Measurements from ENCODE around the gene AKT2.

Gene AKT2

DNA sequence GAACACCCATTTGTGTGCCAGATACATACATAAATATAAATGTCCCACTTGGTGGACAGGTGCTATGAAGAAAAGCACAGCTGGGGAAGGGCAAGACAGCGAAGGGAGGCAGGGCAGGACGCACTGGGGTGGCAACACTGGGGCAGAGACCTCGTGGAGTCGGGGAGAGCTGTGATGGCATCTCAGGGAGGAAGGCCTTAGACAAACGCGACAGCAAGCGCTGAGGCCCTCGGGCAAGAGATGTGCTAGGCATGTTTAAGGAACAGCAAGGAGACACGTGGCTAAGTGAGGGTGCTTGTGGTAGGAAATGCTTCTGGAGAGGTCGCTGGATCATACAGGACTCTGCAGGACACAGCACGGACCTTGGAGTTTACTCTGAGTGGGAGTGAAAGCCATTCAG lies 35.4 kb downstream of the AKT2 start:
- no peak for DNase-seq

DNA sequence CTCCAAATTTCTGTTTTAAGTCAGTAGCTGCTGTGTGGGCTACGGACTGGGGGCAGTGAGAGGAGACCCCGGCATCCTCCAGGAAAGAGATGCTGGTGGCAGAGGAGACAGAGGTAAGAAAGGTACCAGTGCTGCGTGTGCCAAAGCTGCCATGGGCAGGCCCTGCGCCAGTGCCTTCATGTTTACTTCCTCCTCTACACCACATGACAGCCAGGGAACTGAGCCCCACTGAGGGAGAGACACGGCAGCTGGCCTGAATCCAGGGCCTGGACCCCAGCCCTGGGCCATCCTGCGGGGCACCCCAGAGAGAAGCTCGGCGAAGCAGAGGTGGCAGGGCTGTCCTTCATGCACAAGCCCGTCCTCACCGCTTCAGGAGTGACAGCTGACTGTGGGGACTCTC lies 35.9 kb downstream of the AKT2 start:
- no peak for DNase-seq

DNA sequence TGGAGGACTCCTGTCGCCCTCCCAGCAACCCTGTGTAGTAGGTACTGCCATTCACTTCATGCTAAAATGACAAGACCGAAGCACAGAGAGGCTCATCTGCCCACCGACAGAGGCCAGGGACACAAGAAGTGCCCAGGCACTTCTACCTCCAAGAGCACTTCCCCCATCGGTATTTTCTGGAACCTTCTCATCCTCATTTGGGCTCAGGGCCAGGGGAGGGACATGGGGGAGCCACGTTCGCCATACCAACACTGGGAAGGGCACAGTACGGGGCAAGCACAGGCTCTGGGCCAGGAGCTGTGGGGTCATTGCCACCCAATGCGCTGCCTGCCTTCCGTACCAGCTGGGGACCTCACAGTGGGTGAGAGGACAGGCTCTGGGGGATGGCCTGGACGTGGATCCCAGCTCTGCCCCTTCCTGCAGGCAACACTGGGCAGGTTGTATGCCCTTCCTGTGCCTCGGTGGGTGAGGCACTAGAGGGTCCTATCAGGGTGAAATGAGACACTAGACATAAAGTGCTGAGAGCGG lies 37.3 kb downstream of the AKT2 start:
- no peak for DNase-seq

DNA sequence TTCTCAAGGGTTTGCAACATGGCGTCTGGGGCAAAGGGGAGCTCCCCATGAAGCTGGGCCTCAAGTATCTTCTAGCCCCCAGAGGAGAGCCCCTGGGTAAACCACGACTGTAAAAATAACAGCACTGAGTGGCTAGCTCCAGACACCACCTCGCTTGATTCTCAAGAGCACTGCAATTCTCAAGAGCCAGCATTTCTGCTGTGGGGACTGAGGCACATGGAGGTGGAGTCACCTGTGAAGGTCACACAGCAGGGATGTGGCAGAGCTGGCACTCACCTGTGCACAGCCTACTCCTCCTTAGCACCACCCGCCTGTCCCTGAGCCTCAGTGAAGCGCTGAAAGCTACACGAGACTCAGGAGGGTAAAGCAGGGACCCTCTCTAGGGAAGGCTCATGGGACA lies 38.0 kb downstream of the AKT2 start:
- no peak for DNase-seq

DNA sequence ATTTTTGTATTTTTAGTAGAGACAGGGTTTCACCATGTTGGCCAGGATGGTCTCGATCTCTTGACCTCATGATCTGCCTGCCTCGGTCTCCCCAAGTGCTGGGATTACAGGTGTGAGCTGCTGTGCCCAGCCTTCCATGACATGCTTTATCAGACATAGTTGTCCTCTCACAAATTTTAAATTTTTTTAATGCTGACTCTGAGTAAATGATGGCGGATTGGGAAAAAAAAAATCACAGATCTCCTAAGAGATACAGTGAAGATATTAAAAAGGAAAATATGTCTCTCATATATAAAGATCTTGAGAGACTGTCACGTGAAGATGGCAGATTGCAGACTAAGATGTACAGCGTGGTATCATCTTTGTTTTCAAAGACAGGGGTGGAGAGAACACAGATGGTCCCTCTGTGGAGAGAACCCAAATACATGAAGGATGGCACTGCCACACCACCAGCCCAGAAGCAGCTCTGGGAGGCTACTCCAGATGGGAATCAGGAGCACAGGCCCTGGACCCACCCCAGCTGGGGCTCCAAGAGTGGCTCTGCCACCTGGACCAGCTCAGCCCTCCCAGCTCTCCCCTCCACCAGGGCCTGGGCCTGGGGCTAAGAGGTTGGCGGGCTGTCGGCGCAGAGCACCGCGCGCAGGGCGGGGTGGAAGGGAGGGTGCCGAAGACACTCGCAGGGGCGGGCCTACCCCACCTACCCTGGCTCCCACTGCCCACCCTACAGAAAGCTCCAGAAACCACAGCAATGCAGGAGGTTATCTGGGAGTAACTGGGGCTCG lies 38.7 kb downstream of the AKT2 start:
- peak; percentile 97 for DNase-seq

DNA sequence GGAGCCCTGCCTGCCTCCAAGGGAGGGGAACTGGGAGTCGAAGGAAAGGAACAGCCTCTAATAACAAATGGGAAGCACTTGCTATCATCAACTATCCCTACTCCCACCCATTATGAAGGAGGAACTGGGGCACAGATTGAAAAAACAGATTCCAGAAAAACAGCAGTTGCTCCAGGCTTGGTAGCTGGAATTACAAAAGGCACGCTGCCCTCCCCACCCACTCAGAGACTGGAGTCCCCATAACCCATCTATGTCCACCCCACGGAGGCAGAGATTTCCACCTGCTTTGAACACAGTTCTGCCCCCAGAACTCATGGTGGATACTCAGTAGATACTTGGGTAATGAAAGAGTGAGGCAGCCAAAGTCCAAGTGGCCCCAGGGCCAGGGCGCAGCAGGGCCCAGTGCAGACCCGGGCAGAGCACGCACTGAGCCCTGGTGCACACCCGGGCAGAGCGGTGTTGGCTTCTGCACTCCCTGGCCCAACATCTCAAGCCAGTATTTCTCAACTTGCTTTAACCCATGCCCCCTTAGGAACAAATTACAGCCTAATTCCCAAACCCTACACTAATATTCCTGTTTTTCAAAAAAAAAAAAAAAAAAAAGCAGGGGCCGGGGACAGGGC lies 39.5 kb downstream of the AKT2 start:
- no peak for DNase-seq

DNA sequence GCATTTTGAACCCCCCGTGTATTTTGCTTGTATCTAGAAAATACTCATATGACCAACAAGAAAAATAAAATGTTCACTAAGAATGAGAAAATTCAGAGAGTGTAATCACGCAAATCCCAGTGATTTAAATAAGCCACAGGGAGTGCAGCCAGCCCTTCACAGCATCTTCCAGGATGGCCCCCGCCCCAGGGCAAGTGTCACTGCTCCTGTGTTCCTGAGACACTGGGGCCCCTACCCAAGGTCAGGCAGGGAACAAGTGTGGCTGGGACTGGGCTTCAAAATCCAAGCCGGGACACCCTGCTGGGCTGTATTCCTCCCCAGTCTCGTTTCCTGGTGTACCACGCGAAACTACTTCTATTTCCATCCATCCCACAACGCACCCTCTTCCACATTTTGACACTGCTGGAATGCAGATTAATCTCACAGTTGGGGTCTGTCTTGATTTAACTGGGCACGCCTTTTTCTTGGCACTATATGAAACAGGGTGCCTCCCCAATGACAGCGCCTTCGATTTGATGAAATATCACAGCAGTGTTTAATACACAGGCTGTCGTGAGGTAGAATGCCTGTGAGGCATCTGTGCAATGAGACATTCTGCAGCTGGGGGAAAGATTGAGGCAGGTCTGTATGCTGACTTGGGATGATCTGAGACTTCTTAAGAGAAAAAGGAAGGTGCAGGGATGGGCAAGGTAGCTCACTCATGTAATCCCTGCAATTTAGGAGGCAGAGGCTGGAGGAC lies 40.4 kb downstream of the AKT2 start:
- no peak for DNase-seq

DNA sequence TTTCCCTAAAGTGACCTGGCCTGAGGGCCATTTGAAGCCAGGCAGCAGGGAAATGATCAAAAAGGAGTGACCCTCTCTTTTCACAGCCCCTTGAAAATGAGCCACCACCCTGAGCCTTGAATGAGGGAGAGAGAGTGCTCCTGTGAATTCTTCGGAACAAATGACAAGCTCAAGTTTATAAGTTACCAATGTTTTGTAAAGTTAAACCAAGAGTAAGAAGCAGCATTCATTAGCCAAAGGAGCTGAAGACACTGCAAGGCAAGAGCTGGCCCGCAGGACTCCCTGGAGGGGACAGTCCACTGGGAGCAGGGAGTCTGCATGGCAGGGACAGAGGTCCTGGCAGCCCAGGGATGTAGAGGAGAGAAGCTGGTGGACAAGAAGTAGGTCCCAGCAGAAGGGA lies 42.0 kb downstream of the AKT2 start:
- no peak for DNase-seq

DNA sequence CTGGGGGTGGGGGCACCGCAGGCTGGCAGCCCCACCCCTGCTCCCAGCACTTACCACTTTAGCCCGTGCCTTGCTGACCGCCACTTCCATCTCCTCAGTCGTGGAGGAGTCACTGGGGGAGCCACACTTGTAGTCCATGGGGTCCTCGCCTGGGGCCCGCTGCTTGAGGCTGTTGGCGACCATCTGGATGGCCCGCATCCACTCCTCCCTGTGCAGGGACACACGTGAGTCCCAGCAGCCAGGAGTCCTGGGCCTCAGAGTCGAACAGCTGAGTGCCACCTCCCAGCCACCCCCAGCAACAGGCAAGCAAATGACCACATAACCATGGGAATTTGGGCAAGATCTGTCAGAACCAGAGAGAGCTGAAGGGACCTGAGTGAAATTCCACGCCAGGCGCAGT lies 42.7 kb downstream of the AKT2 start:
- no peak for DNase-seq

DNA sequence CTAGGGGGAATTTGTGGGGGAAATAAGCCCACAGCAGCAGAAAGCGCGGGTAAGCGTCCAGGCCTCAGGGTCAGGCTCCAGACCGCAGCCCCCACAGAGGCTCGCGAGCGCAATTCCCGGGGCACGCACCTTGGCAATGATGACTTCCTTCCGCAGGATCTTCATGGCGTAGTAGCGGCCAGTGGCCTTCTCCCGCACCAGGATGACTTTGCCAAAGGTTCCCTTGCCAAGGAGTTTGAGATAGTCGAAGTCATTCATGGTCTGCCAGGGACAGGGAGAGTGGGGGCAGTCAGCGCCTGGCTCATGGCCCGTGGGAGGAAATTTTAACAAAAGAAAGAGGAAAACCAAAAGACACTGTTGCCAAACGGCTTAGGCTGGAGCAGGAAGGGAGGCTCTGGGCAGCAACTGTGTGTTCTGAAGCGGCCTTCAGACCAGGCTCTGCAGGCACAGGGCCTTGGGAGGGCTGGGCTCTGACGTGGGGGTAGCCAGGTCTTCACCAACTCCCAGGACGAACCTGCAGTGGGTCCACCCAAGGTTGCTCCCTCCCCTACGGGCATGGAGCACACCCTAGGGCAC lies 43.2 kb downstream of the AKT2 start:
- DNase-seq, result no peak

DNA sequence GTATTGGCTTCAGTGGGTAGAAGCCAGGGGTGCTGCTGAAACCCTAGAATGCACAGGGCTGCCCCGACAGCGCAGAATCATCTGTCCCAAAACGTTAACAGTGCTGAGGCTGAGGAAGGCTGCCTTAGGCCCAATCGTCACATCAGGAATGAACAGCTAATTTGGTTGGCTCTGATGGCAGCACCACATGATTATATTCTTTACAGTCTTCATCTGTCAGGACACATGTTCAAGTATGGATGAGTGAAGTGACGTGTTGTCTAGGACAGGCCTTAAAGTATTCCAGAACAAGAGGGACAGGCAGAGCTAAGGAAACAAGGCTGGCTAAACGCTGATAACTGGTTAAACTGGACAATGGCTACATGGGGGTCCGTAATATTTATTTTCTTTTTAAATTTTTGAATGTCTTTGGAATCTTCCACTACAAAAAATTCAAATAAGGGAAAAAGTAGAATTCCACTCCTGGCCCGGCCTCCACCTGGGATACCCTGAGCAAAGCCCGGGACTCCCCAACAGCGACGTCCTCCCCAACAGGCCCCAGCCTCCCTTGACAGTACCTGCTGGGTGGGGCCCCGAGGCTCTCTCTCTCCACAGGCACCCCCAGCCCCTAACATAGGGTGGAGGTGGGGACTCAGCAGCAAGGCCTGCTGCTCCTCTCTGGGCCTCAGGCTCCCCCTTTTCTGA lies 43.9 kb downstream of the AKT2 start:
- no peak for DNase-seq

DNA sequence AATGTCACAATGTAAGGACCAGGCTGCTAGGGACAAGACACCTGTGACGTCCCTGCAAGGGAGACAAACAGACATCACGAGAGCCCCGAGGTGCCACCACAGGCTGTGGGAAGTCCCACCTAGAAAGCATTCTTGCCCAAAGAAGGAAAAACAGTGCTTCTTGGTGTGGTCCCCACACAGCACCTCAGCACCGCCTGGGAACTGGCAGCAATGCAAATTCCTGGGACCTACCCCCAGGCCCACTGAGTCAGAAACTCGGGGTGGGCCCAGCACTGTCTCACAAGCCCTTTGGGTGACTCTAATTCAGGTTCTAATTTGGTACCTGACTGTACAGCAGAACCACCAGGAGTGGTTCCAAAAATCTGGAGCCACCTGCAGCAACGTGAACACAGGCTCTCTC lies 44.8 kb downstream of the AKT2 start:
- DNase-seq, result no peak

DNA sequence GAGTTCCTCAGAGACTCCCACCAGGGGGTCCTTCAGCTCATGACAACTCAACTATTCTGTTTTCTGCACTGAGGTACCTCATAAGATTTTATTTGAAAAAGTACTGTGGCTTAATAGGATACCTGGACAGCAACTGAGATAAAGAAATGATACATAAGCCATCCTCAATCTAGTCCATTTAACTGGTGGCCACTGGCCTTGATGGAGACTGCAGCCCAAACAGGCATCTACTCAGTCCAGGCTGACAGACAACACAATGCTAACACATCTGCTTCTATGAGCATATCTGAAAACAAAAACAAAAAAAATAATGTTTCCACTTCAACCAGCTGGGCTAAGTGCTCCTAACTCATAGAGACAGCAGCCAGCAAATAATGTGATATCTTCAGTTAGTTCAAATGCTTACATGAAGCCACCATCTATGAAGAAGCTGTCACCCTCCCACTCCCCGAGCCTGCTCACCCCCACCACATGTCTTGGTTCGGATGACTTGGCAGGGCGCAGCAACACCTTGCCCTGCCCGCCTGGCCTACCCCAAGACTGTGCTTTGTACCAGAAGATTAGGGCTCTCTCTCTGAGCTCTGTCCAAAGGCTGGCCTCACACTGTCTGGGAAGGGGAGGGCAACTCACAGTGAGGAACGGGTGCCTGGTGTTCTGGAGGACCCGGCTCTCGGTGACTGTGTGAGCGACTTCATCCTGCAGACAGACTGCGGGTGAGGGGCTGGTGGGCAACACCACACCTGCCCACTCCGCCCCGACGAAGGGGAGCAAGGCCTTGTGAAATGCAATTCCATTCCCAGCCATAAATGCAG lies 45.5 kb downstream of the AKT2 start:
- DNase-seq, result no peak

DNA sequence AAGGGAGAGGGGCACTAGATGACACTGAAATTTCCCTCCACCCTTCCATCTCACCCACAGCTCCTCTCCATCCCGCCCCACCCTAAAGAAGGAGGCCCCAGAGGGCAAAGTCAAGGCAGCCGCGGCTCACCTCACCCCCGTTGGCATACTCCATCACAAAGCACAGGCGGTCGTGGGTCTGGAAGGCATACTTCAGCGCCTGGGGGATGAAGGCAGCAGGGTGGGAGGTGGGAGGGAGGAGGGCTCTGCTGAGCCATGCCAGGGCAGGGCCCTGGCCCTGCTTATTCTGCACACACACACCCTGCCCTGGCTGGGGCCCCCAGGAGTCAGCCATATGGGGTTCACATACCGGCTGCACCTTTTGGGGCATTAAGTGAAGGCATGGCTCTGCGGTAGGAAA lies 46.4 kb downstream of the AKT2 start:
- DNase-seq, result no peak

DNA sequence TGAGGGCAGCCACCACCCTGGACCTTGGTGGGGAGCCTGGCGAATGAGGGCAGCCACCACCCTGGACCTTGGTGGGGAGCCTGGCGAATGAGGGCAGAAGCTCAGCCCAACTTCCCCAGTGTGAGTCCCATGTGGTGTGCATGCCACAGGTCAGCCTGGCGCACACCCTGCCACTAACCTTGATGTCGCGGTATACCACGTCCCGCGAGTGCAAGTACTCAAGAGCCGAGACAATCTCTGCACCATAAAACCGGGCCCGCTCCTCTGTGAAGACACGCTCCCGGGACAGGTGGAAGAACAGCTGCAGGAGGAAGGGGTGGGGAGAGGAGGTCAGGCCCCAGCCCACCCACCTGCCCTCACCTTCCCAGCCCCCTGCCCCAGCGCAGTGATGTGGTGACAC lies 47.4 kb downstream of the AKT2 start:
- DNase-seq, result no peak

DNA sequence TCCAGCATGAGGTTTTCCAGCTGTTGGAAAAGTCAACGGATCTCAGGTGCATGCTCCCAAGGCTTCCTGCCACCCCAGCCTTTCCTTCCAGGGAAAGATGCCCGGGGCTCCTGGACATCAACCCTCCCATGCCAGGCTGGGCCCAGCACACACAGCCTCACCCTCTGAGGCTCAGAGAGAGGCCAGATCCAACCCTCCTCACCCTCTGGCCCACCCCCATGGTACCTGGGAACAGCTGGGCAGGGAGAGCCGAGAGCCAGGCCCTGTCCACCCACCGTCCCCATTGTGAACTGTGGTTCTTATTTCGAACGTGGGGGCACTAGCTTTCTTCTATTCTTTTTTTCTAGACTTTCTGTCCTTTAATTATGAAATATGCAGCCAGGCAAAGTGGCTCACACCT lies 48.8 kb downstream of the AKT2 start:
- no peak for DNase-seq

DNA sequence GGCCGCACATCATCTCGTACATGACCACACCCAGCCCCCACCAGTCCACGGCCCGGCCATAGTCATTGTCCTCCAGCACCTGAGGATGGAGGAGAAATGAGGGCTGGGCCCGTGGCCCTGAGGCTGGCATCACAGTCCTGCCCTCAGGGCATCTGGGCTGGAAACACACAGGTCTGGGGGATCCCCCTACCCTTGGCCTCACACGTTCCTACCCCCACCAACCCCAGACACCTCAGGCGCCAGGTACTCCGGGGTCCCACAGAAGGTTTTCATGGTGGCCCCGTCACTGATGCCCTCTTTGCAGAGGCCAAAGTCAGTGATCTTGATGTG lies 49.2 kb downstream of the AKT2 start:
- no peak for DNase-seq

DNA sequence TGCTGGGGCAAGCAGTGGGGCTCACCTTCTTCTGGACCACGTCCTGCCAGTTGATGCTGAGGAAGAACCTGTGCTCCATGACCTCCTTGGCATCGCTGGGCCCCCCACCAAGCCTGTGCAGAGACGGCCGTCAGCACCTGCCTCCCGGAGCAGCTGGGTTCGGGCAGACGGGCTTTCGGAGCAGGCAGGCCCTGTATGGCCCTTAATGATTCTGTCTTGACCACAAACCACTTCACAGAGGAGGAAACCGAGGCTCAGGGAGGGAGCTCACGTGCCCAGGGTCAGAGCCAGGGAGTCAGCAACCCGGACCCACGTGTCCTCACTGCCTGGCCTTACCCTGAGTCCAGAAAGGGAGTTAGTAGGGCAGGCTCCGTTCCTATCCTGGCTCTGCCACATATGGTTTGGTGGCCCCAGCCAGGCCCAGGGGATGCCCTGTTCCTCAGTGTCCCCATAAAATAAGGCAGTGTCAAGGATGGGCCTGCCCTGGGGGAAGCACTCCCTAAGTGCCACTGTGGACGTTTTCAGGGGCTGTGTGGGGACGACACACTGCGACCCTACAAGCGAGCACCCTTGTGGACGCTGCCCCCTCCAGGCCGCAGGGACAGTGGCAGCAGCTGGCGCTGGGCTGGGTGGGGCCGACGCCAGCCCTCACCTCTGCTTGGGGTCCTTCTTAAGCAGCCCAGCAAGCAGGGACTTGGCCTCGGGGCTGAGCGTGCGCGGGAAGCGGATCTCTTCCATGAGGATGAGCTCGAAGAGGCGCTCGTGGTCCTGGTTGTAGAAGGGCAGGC lies 49.7 kb downstream of the AKT2 start:
- no peak for DNase-seq

DNA sequence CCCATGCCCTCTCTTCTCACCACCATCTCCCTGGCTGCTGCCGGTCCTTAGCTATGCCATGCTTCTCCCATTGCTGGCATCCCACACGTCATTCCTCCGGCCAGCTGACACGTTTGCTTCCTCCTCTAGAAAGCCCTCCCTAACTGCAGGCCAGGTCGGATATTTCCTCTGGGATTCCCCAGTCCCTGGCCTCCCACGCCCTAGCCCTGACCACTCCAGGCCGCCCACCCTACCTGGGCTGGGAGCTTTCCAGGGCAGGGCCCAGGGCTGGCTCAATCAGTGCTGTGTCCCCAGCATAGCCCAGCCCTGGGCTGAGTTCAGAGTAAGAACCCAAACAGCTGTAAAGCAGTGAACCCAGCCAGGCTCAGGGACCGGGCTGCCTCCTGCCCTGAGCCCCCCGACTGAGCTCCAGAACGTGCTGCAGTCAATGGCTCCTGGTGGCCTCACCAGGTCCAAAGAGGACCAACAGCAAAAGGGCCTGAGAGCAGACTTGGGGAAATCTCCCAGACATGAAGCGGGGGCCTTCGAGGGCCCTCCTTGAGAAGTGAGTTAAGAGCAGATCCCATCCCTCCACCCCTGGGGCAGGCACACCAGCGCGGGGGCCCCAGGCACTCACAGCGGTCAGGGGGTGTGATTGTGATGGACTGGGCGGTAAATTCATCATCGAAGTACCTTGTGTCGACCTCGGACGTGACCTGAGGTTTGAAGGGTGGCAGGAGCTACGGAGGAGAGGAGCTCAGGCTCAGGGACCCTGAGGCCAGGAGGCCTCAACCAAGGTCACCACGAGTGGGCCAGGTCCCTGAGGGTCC lies 50.5 kb downstream of the AKT2 start:
- DNase-seq, result no peak

DNA sequence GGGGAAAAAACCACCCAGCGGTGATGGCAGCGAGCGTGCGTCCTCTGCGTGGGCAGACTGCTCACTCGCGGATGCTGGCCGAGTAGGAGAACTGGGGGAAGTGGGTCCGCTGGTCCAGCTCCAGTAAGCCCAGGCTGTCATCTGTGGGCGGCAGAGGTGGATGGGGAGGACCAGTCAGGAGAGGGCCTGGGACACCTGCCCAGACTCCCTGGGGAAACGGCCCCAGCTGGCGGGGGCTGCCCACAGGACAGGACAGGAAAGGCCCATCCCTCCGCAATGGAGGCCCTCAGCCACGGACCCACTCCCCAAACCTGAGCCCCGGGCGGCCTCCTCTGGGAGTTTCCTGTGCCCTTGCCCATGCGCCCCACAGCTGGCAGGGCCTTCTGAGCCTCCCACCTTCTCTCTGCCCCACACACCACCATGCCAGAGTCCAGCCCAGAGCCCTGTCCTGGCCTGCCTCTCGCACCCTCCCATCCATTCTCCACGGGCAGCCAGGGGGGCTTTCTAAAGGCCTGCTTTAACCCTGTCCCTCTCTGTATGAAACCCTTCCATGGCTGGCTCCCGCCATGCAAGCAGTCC lies 51.2 kb downstream of the AKT2 start:
- no peak for DNase-seq

All from NCI-H524 treated with DMSO at 0.1 percent for 48 hours (cell line).